ENCODE results near the gene C1QTNF2.

C1QTNF2 gene

DNA sequence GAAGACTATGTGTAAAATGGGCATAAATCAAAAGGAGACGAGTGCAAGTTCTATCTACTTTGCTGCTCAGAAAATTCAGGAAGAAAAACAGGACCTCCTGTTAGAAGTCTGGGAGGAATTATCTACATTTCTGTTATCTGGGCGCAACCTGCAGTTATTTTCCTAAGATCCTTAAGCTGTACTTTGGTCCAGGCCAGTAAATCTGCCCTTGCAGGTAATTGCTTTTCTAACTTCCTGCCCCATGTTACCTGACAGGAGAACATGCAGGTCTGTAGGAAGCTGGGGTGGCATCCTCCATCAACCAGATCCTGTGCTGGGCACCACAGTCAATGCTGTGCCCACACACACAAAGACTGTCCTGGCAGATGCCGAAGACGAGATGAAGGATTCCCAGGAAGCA, 63.7 kb downstream of the C1QTNF2 start:
- DNase-seq (ENCODE audit: low read depth in 3 of 3, low spot score in 1 of 3) = no peak

DNA sequence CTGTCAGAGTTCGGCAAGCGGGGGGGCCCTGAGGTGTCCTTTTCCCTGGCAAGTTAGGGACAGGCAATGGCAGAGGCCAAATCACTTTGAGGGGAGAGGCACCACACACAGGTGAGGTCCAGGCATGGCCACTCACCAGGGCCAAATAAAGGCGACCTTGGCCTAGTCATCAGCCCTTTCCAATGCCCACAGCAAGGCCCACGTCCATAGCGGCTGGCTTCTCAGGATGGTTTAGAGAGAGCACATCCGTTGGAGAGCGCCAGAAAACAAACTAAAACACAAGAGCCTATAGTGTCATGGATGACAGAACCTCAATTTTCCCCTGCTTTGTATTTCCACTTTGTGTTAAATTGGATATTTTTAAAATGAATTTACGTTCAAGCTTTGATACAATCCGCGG, 65.1 kb downstream of the C1QTNF2 start:
- no peak for DNase-seq (ENCODE audit: low read depth in 3 of 3, low spot score in 1 of 3)

DNA sequence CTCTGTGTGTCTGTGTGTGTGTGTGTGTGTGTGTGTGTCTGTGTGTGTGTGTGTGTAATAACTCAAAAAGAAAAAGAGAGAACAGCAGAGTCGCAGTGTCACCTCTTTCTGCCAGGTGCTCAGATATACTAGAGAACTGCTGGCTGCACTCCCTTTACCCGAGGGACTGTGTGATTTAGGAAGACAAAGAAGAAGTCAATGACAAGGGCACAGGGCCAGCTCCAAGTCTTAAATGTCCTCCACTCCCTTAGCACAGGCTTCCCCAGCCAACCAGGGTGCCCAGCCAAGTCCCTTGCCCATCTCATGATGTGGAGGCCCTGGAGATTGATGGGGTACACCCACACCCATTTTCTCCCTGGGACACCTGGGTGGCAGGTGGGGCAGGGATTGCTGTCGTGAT, 66.7 kb downstream of the C1QTNF2 start:
- DNase-seq (ENCODE audit: low read depth in 3 of 3, low spot score in 1 of 3) = no peak

DNA sequence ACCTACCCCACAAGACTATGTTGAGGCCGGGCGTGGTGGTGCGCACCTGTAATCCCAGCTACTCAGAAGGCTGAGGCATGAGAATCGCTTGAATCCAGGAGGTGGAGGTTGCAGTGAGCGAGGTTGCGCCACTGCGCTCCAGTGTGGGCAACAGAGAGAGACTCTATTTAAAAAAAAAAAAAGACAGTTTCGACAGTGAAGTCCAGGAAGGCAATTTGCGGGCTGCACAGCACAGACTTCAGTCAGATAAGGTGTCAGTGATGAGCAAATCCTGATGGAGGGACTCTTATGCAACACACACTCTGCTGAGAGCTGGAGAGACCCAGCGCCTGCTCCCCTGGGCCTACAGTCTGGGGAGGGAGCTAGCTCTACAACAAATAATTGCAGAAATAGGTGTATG, 72.2 kb downstream of the C1QTNF2 start:
- no peak for DNase-seq (ENCODE audit: low read depth in 3 of 3, low spot score in 1 of 3)

DNA sequence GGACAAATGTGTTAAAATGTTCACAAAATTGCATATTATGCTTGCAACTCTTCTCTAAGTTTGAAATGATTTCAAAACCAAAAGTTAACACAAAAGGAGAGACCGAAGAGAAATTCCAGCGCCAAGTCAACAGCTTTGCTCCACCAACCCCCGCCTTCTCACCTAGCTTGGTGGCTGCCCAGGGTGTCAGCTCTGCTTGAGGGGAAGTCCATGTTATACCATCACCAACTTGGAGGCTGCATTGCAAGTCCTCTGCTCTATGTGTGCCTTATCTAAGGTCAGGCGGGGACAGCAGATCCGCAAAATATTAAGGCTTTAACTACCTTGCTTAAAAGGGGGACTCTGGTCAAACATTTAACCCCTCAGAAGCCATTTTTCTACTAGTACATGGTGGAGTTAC, 72.7 kb downstream of the C1QTNF2 start:
- no peak for DNase-seq (ENCODE audit: low read depth in 3 of 3, low spot score in 1 of 3)

Data from stimulated activated CD4-positive, alpha-beta T cell treated with anti-CD3 and anti-CD28 coated beads, TNF-alpha, amount 100 ng/mL, for 1 hour (primary cell).